Amniotic epithelial cell (primary cell): ENCODE results near the gene IGFBP7.

Experiments
- DNase-seq: peaks from one replicate; pipeline ENCODE4 v3.0.0-alpha.2; 2010; ENCODE audit warnings: low read depth

IGFBP7 gene

DNA sequence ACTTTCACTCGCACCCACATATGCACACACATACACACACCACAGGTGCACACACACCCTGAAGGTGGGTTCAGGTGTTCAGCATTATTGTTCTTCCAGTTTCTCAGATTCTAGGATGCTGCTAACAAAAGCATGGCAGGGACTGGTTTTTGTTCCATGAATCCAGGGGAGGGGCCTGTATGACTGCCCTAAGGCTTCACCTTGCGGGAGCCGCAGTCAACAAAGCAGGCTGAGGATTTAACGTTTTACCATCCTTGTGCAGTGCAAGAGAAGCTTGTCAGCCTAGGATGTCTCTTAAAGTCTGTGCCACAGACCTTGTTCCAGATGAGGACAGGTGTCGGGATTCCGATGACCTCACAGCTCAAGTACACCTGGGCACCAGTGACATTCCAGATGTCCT, 69.7 kb downstream of the IGFBP7 start:
- DNase-seq: no peak

GRCh38 chr4:57039345-57039744, 70.8 kb downstream of the IGFBP7 start:
- no peak for DNase-seq

- peak; percentile 49 for DNase-seq
These were observed 72.1 kb downstream of the IGFBP7 start for GRCh38 chr4:57037982-57038604.

DNA sequence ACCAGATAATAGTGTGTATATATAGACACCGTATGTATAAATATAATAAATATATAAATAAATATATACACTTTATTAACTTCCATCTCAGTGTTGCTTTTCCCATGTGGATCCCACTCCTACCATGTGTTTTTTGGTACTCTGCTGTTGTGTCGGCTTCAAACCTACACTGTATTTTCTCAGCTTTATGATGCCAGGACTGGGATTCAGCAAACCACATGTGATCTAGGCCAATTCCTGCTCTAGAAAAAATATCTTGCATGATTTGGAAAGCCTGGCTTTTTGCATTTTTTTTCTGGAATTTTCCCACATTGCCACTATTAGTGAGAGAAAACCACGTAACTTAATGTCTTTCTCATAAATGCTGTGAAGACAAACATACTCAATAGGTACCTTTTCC, 75.7 kb downstream of the IGFBP7 start:
- no peak for DNase-seq

DNA sequence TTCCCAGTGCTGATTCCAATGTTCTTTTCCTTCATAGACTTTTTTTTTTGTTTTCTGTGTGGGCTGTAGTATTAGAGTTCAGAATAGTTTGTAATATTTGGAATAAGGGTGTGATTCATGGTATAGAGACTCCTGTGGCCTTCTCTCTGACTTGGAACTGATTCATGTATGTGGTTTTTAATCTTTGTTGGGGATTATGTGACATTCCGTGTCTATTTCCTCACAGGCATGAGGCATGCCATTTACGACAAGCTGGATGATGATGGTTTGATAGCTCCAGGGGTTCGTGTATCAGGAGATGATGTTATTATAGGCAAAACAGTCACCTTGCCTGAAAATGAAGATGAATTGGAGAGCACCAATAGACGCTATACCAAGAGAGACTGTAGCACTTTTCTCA, 87.1 kb downstream of the IGFBP7 start:
- DNase-seq: peak; percentile 96

DNA sequence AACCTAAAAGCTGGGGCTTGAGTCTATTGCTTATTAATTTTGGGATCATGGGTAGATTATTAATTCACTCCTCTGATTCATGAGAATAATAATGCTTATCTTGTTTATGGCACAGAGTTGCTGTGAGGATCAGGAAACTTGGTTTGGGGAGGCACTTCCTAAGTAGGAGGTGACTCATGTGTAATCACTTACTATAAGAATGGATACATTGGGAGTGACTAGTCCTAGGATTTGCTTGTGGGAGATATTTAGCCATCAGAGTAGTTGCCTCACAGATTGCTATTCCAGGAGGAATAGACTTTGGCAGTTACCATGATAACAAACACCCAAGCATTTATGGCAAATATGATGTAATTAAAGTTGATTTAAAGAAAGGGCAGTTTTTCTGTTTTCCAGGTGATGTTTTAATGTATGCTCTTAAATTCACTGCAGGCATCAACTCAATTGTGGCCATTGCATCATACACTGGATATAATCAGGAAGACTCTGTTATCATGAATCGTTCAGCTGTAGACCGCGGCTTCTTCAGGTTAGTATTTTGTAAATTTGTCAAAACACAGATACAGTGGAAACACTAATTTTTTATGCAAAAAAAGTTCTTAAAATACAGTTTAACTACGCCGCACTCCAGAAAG, 89.6 kb downstream of the IGFBP7 start:
- DNase-seq: peak; percentile 92

DNA sequence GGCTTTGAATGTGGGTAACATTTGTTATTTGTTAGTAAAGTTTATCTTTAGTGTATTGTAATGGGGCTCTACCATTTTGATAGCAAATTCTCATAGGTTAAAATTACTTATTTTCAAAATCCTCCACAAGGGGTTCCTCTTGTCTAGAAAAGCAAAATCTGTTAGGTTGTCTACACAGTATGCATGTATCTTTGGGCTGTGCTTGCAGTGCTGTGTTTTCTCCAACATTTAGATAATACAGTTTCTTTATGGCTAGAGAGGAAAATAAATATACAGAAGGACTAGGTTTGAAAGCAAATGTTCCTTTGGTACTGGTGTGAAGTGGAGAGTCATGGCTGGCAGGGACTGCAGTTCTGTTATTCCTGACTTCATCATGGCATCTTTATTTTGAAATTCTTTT, 91.2 kb downstream of the IGFBP7 start:
- DNase-seq: no peak

- no peak for DNase-seq
These were observed 96.6 kb downstream of the IGFBP7 start for GRCh38 chr4:57013543-57014120.

- no peak for DNase-seq
These were observed 110.4 kb downstream of the IGFBP7 start for GRCh38 chr4:56999751-57000150.

GRCh38 chr4:56995525-56995924, 114.7 kb downstream of the IGFBP7 start:
- peak; percentile 96 for DNase-seq

- DNase-seq: peak; percentile 76
These were observed 119.9 kb downstream of the IGFBP7 start for GRCh38 chr4:56990109-56990905.

DNA sequence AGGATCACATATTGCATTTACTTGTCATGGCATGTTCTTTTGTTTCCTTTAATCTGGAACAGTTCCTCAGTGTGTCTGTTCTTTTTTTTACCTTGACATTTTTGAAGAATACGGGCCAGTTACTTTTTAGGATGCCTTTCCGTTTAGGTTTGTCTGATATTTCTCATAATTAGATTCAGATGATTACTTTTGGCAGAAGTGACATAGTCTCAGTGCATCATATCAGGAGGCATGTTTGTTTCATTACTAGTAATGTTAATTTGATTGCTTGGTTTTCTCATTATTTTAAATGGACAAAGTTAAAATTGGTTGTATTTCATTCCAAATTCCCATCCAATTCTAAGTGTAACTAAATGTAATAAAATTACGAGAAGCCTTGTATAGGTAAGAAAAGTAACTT, 123.2 kb downstream of the IGFBP7 start:
- no peak for DNase-seq

- DNase-seq: no peak
These were observed 124.0 kb downstream of the IGFBP7 start for GRCh38 chr4:56986192-56986591.

GRCh38 chr4:56981795-56982201, 128.4 kb downstream of the IGFBP7 start:
- peak; percentile 54 for DNase-seq
